NB4 (cell line): ENCODE data around the gene PTRH1.

Experiments
- CTCF ChIP-seq: IDR thresholded peaks from one replicate; pipeline ENCODE4 v1.5.1; 2012; ENCODE audit warnings: low read depth, low read length
- POLR2A ChIP-seq: IDR thresholded peaks from 2 replicates; pipeline ENCODE4 v1.6.1; 2011; ENCODE audit warnings: mild to moderate bottlenecking; ENCODE audit not compliant: insufficient read length; ENCODE audit errors: extremely low read depth

- TF ChIP-seq POLR2A: no peak
- TF ChIP-seq CTCF: no peak
These were observed 51.2 kb downstream of the PTRH1 start for GRCh38 chr9:127664324-127664677.
